Measurements from ENCODE around the gene POLR3B. TPM values are rescaled to one million over a fixed set of nuclear protein-coding genes. Genes with fewer than 3 reads are reported as not detected.

POLR3B gene
- total and polyA plus RNA-seq, 9 of the 15 experiments (the other 6 are each of a cell fraction or from before 2014, with no cell fraction given) = 7.6 to 17.9 (median 14.4) TPM

DNA sequence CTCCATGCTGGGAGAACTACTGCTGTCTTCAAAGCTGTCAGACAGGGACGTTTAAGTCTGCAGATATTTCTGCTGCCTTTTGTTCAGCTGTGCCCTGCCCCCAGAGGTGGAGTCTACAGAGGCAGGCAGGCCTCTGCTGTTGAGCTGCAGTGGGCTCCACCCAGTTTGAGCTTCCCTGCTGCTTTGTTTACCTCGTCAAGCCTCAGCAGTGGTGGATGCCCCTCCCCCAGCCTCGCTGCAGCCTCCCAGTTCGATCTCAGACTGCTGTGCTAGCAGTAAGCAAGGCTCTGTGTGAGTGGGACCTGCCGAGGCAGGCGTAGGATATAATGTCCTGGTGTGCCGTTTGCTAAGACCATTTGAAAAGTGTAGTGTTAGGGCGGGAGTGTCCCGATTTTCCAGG lies 193.9 kb downstream of the POLR3B start:
- Histone ChIP-seq H3K79me2 (ENCODE audit: control insufficient read depth, insufficient read depth, low read length) (no peaks in the 10 kb centered on the region), H4K20me1 (replicated peaks; ENCODE audit: control insufficient read depth, insufficient read depth, low read length) (no peaks in the 10 kb centered on the region), H3K4me3 (no peak overlapping the region), H3K9me1 (ENCODE audit: control insufficient read depth, insufficient read depth, low read length) (no peaks in the 10 kb centered on the region), H2AFZ (ENCODE audit: low read depth, low read length) (peak overlapping the region; percentile 40; the same call in 1 of the 2 replicates), H3K4me1 (replicated peaks in 1 of 2; ENCODE audit: control insufficient read depth in 2 of 2, insufficient read depth in 2 of 2, low read length in 2 of 2) (no peaks in the 10 kb centered on the region; a peak in 1 of 5 replicates), H3K36me3 (ENCODE audit: control insufficient read depth, insufficient read depth, low read length) (no peaks in the 10 kb centered on the region), H3K9me3 (replicated peaks; ENCODE audit: control insufficient read depth, insufficient read depth, low read depth, low read length) (0 out of 2 replicates have a peak, but pooled peaks cover 1% of the 10 kb centered on the region), H3K27me3 (ENCODE audit: control insufficient read depth in 2 of 2, insufficient read depth in 2 of 2, low read length in 2 of 2) (no peaks in the 10 kb centered on the region), H3K4me2 (ENCODE audit: insufficient read depth, low read length) (peak overlapping the region; percentile 68), H3K27ac (ENCODE audit: extremely low read depth, low read depth, low read length) (no peak overlapping the region), H3K9ac (ENCODE audit: insufficient read depth in 1 of 2, low read depth in 2 of 2, low read length in 2 of 2) (peak overlapping the region in 1 of 2 experiments; percentile 76; a peak in 1 of 4 replicates)
- peak; percentile 60 for ATAC-seq
- intact Hi-C loops (cut with micrococcal nuclease) = no loop called here
- TF ChIP-seq FOXK2 (conservative IDR thresholded peaks at IDR 0.05 in 1 of 2, IDR thresholded peaks at IDR 0.05 in 1 of 2; ENCODE audit: low read depth in 2 of 2) (peak in 1 of 2 experiments; percentile 59; a peak in 2 of 4 replicates), ZBTB8A (IDR thresholded peaks at IDR 0.05; ENCODE audit: partially characterized antibody) (no peak), RBM25 (IDR thresholded peaks at IDR 0.05; ENCODE audit: low read depth, low read length, severe bottlenecking) (no peak)
- 1% methylated on average over 9 of the region's 9 CpGs for WGBS (ENCODE audit: insufficient coverage, low coverage, missing lambda C conversion rate)
- FAIRE-seq = no peak
- POLR2A ChIA-PET = no interaction called here
- peak in 2 of 4 experiments; percentile 14 to 59 for DNase-seq (ENCODE audit: extremely low read depth in 1 of 4, low spot score in 3 of 4)
- in situ Hi-C loops (cut with MboI) = no loop called here
- BruUV-seq (replicated peaks) = no TSS peak
- CTCF ChIA-PET (ENCODE audit: low intra/inter-chr PET ratio) = interaction anchor here (0.6 kb wide), 1 partner anchor 95 kb away, joined by 3 read pairs; no protein-coding TSS in a partner anchor

DNA sequence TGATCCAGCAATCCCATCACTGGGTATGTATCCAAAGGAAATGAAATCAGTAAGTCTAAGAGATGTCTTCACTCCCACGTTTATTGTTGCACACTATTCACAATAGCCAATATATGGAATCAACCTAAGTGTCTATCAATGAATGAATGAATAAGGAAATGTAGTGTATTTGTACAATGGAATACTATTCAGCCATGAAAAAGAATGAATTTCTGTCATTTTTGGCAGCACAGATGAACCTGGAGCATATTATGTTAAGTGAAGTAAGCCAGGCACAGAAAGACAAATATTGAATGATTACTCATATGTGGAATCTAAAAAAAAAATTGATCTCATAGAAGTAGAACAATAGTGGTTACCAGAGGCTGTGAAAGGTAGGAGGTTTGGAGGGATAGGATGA lies 194.7 kb downstream of the POLR3B start:
- 0% methylated on average over 1 of the region's 1 CpG for WGBS (ENCODE audit: insufficient coverage, low coverage, missing lambda C conversion rate)
- POLR2A ChIA-PET = no interaction called here
- intact Hi-C loops (cut with micrococcal nuclease) = no loop called here

More for the DNA sequence above, 194.7 kb downstream of the POLR3B start:
- Histone ChIP-seq H3K4me3 (no peak overlapping the region), H2AFZ (ENCODE audit: low read depth, low read length) (no peak overlapping the region), H3K9me1 (ENCODE audit: control insufficient read depth, insufficient read depth, low read length) (no peaks in the 10 kb centered on the region), H3K36me3 (ENCODE audit: control insufficient read depth, insufficient read depth, low read length) (no peaks in the 10 kb centered on the region), H3K79me2 (ENCODE audit: control insufficient read depth, insufficient read depth, low read length) (no peaks in the 10 kb centered on the region), H3K9me3 (replicated peaks; ENCODE audit: control insufficient read depth, insufficient read depth, low read depth, low read length) (0 out of 2 replicates have a peak, but pooled peaks cover 1% of the 10 kb centered on the region), H3K9ac (ENCODE audit: insufficient read depth in 1 of 2, low read depth in 2 of 2, low read length in 2 of 2) (no peak overlapping the region), H3K27me3 (ENCODE audit: control insufficient read depth in 2 of 2, insufficient read depth in 2 of 2, low read length in 2 of 2) (no peaks in the 10 kb centered on the region), H3K27ac (ENCODE audit: extremely low read depth, low read depth, low read length) (no peak overlapping the region), H3K4me2 (ENCODE audit: insufficient read depth, low read length) (no peak overlapping the region), H4K20me1 (replicated peaks; ENCODE audit: control insufficient read depth, insufficient read depth, low read length) (no peaks in the 10 kb centered on the region), H3K4me1 (replicated peaks in 1 of 2; ENCODE audit: control insufficient read depth in 2 of 2, insufficient read depth in 2 of 2, low read length in 2 of 2) (no peaks in the 10 kb centered on the region; a peak in 1 of 5 replicates)
- no TSS peak for BruUV-seq (replicated peaks)
- CTCF ChIA-PET (ENCODE audit: low intra/inter-chr PET ratio) = no interaction called here
- ATAC-seq = no peak
- FAIRE-seq = no peak
- TF ChIP-seq ZNF146 (CRISPR knock-in tag; IDR thresholded peaks at IDR 0.05; ENCODE audit: unreplicated experiment) (peak; percentile 59), TAL1 (IDR thresholded peaks at IDR 0.05) (no peak), U2AF2 (optimal IDR thresholded peaks at IDR 0.05; ENCODE audit: low read depth, low read length) (no peak), ETS2 (tag; IDR thresholded peaks at IDR 0.05; ENCODE audit: borderline replicate concordance, poor library complexity, severe bottlenecking) (no peak), C11orf30 (IDR thresholded peaks at IDR 0.05; ENCODE audit: low read depth) (no peak), POLR2AphosphoS5 (IDR thresholded peaks at IDR 0.05; ENCODE audit: control insufficient read depth, insufficient read depth, low read depth, low read length) (no peak), RBM25 (IDR thresholded peaks at IDR 0.05; ENCODE audit: low read depth, low read length, severe bottlenecking) (peak; percentile 41)
- TF ChIP-seq, protein P1, sequence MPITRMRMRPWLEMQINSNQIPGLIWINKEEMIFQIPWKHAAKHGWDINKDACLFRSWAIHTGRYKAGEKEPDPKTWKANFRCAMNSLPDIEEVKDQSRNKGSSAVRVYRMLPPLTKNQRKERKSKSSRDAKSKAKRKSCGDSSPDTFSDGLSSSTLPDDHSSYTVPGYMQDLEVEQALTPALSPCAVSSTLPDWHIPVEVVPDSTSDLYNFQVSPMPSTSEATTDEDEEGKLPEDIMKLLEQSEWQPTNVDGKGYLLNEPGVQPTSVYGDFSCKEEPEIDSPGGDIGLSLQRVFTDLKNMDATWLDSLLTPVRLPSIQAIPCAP (CRISPR knock-in tag; IDR thresholded peaks at IDR 0.05; ENCODE audit: borderline replicate concordance) = no peak
- TF ChIP-seq, protein P2, sequence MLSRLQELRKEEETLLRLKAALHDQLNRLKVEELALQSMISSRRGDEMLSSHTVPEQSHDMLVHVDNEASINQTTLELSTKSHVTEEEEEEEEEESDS (CRISPR knock-in tag; IDR thresholded peaks at IDR 0.05) = no peak
- no peak for DNase-seq (ENCODE audit: extremely low read depth in 1 of 4, low spot score in 3 of 4)
- in situ Hi-C loops (cut with MboI) = no loop called here

Measured in K562 (cell line).